ENCODE measurements around the gene SMC5.
"Not testable (repeated sequence)": the region's sequence is repeated elsewhere in the genome, so short reads cannot be mapped to it uniquely, and the experiment has no call there.

Gene SMC5

DNA sequence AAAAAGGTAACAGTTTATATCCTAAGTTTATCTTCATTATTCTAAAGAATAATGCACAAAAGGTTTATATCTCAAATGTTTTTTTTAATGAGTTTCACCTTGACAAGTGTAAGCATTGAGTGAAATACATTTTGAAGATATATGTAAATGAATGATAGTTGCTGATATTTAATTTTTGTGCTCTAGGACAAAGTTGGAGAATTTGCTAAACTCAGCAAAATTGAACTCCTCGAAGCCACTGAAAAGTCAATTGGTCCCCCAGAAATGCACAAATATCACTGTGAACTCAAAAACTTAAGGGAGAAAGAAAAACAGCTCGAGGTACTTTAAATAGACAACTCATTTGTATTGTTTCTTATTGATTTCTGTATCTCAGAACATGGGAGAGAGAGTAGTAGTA lies 19.5 kb downstream of the SMC5 start:
- DNase-seq = no peak

DNA sequence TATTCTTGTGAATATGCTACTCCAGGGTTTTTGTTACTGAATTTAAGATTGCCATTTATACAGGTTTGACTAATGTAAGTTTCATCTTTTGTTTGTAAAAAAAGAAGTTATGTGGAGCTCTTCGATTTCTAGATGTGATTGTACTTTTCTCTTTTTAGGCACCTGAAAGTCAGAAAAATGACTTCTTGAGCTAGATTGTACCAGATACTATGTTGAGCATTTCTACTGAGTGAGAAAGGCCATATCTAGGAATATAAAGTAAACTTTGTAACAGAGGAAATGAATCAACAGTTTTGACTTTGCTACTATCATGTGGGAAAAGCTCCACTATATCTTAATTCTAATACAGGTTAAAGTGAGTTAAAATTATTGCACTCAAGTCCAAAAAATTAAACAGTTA lies 25.1 kb downstream of the SMC5 start:
- DNase-seq = no peak

DNA sequence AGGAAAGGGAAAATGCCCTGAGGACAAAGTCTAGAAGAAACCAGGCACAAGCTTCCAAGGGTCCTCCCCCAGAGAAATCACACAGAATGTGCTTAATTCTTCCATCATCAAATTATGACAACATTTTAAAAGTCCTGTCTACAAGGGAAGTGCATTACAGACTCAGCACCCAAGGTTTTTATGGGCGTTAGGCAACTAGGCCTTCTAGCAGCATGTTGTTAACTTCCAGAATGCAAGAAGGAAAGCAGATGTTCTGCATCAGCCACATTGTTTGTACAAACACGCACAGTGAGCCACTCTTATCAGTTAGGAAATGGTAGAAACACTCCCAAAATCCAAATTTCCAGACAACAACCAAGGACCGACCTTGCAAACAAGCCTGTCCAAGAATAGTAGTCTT lies 26.5 kb downstream of the SMC5 start:
- DNase-seq = no peak

DNA sequence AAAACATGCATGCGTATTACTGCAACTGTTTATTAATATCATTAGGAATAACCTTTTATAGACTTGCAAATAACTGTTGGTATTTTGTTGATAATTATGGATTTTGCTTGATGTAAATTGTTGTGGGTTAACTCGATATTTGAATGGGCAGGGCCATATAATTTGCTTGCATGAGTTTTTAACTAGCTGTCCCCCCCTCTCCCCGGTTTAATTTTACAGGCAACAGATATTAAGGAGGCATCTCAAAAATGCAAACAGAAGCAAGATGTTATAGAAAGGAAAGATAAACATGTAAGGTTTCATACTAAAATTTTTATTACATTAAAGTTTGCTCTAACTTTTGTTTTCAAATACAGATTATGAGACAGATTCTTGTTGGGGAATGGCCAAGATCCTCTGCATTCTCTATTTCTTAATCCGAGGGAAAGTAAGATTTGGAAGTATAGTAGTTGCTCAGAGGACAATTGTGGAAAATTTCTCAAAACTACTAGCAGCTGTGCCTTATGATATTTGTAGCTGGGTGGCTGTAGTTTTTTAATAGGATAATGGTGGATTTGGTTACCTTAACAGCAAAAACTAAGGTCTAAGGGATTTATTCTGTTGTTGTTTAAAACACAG lies 27.3 kb downstream of the SMC5 start:
- DNase-seq = no peak

DNA sequence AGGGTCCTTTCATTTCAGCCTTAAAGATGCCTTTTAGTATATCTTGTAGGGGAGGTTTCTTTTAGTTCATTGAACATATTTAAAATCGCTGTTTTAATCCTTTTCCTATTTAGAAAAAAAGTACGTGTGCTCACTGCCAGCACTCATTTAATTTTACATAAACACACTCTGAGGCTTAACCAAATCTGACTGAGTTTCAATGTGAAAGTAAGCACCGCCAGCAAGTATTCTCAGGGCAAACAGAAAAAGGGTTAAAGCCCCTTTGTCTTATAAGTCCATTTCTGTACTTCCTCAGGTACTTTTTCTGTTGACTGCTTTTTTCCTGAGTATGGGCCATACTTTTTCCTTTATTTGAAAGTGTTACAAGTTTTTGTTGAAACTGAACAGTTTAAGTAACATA lies 31.8 kb downstream of the SMC5 start:
- no peak for DNase-seq

DNA sequence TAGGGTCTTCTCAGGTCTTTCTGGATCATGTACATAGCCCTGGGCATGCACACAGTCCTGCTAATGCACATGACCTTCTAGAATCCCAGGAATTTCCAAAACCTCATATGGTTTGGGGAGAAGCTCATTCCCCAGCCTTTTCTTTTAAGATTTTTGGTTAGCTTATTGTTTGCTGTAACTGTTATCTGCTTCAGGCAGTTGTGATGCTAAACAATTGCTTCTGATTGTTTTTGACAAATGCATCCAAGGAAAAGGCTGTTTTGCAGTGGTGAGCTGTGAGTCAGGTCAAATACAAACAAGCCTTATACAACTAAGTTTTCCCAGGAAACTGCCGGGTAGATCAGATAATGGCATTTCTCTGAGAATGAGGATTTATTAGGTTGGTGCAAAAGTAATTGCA lies 32.7 kb downstream of the SMC5 start:
- DNase-seq = no peak

DNA sequence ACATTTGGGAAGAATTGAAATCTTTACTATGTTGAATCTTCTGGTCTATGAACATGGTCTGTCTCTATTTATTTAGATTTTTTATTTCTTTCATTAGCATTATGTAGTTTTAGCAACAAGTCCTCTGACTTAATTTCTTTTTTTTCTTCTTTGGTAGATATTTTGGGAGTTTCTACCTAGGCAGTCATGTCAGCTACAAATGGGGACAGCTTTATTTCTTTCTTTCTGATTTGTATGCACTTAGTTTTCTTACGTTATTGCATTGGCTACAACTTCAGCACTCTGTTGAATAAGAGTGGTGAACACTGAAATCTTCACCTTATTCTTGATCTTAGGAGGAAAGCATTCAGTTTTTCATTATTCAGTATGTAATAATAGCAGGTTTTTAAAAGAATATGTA lies 33.5 kb downstream of the SMC5 start:
- no peak for DNase-seq

DNA sequence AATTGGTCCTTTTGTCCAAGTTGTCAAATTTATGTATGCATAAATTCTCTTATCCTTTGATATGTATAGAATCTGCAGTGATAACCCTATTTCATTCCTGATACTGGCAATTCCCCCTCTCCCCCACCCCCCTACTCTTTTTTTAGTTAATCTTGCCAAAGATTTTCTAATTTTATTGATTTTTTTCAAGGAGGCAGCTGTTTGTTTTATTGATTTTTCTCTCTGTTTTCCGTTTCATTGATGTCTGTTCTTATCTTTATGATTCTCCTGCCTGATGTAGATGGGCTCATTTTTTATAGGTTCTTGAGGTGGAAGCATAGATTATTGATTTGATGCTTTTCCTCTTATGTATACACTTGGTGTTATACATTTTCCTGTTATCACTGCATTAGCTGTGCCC lies 34.4 kb downstream of the SMC5 start:
- DNase-seq = no peak

DNA sequence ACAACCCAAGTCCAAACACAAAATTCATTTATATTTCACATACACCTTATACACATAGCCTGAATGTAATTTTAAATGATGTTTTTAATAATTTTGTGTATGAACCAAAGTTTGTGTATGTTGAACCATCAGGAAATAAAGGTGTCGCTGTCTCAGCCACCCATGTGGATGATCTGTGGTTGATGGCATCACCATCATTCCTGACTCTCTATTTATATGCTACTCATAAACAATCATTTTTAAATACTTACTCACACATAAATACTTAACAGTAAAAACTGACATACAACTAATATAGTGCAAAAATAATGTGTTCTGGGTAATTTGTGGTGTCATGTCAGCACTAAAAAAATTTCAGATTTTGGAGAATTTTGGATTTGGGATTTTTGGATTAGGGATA lies 38.4 kb downstream of the SMC5 start:
- no peak for DNase-seq

DNA sequence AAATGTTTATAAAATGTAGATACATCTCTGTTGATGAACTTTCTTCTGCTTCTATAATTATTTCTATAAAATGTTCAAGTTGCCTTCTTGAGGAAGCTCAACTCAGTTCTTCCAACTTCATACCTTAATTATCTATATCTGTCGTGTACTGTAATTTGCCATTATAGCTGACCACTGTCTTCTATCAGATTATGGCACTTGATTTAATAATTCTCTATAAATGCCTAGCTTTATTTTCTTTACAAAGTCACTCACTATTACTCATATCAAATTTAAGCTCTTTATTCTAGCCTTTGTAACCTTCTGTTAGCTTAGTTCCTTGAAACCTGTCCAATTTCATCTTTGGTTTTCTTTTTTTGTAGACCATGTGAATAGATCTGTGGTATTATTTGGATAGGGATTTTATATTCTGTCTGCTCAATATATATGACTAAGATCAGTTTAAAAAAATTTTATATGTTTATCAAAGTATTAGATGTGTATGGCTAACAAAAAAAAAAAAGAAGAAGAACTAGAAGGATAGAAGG lies 39.5 kb downstream of the SMC5 start:
- no peak for DNase-seq

DNA sequence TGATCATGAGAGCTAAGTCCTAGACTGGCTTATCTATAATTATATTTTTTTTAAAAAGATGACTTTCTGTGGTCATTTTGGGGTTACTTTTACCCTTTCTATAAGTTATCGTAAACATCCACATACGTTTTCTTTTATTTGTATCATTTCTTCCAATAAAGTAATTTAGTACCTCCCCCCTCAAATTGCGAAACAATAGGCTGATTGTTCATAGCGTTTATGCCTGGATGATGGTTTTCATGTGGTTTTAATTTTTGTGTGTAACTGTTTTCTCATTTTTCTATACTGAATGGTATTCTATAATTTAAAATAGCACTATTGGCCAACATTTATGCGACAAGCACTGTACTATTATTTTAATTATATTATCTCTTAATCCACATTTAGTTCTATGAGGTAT lies 44.5 kb downstream of the SMC5 start:
- no peak for DNase-seq

DNA sequence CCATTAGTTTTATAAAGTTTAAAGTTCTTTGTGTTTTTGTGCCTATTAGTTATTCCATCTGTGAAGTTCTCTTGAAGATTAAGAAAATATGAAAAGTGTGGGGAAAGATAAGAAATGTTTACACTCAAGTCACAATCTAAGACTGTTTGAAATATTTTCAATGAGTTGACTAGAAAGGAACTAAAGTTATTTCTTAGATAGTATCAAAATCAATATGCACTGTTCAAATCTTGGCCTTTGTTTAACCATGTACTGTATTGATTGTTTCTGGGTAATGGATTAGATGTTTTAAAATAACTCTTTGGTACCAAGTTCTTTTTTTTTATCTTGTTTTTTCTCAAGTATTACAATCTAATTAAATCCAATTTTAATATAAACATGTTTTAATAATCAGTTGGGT lies 46.0 kb downstream of the SMC5 start:
- no peak for DNase-seq

DNA sequence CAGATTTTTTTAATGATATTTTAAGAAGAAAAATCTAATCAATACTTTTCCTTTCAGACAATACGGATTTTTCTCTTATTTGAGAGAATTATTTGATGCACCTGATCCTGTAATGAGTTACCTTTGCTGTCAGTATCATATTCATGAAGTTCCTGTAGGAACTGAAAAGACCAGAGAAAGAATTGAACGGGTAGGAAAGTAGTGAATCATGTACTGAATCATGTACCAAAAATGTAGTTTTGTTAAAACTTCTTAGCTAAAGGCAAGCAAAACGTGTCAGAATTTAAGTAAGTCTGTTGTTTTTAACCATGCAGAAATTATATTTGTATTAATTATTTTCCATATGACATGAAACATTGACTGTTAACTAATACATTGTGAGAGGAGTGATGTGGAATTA lies 56.6 kb downstream of the SMC5 start:
- DNase-seq = no peak

DNA sequence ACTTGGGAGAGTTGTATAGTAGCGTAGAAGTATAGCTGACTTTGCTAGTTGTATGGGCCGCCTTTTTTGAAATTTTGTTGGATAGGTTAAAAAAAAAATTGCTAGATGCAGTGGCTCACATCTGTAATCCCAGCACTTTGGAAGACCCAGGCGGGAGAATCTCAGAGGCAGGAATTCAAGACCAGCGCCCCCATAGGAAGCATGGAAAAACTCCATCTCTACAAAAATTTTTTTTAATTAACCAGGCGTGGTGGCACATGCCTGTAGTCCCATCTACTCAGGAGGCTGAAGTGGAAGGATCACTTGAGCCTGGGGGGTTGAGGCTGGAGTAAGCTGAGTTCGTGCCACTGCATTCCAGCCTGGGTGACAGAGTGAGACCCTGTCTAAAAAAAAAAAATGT lies 59.2 kb downstream of the SMC5 start:
- DNase-seq = no peak

DNA sequence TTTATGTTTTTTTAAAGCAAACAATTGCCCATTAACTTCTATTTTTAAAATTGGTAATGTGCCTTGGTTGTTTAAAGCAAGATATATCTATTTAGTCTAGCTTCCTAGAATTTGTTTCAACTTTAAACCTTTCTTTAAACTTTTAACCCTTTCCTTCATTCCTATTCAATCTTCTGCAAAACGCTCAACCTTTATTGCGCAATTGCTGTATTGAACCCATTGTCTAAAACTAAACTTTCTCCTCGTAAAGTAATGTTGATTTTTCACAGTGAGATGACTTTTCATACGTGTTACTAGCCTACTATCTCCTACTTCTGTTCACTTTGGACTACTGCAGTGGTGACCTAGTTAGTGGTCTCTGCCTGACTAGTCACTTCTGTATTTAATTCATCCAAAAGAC lies 63.3 kb downstream of the SMC5 start:
- no peak for DNase-seq

DNA sequence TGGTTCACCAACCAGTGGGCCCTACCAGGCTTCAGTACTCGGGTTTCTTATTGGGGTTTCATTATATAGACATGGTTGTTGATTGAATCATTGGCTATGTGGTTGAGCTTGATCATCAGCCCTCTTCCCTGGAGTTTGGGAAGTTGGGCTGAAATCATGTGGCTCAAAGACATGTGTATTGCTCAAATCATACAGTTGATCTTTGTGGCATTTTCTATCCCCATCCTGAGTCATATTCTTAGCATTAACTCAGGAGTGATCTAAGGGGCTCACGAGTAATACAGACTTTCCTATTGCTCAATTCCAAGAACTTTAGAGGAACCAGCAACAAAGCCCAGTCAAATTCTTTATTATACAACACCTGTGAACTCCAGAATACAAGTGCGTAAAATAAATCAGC lies 66.2 kb downstream of the SMC5 start:
- DNase-seq = no peak

DNA sequence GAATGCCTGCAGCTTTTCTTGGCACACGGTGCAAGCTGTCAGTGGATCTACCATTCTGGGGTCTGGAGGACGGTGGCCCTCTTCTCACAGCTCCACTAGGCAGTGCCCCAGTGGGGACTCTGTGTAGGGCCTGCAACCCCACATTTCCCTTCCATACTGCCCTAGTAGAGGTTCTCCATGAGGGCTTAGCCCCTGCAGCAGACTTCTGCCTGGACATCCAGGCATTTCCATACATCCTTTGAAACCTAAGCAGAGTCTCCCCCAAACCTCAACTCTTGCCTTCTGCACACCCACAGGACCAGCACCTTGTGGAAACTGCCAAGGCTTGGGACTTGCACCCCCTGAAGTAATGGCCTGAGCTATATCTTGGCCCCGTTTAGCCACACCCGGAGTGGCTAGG lies 69.8 kb downstream of the SMC5 start:
- not testable (repeated sequence) for DNase-seq

DNA sequence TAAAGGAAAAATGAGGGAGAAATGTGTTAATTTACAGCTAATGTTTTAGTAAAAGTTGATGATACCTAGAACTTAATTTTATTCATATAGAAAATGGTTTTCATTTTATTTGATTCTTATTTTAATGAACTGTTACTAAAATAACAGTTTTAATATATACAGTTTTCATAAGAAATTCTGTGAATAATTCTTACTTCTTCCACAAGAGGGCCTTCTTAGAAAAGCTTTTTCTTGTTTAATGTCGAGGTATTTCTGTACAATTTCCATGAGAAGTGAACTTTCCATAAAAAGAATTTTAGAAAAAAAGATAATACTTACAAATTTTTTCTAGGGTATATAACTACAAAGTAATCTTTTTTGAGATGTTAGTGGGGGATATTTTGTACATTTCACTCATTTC lies 81.8 kb downstream of the SMC5 start:
- DNase-seq = peak in 1 of 3 experiments; percentile 50

DNA sequence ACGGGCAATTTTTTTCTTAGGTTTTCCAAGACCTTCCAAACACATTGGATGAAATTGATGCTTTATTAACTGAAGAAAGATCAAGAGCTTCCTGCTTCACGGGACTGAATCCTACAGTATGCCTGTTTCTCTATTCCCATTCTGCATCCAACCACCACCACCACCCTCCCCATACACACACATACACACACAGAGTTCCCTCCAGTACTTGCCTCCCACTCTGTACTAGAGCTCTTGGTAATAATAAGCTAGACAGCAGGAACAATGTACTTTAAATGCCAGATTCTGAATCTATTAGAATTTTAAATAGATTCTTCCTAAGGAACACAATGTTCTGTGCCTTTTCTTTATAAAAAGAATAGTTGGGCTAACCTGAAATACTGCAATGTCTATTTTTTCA lies 88.3 kb downstream of the SMC5 start:
- no peak for DNase-seq

DNA sequence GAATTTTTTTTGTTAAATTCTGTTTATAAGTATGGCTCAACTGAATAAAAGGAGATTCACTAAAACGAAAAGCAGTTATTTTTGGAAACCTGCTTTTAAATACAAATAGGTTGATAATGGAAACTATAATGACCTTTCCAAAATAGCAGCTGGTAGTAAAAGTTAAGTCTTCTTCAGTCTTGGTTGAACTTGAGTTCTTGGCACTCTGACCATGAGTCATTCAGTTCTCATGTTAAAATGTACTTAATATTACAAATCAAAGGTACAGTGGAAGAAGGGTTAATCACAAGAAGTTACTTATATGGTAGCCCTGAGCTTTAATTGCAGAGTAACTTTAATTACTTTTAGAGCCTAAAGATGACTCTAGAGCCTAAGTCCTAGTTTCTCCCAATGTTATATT lies 93.6 kb downstream of the SMC5 start:
- DNase-seq = no peak

DNA sequence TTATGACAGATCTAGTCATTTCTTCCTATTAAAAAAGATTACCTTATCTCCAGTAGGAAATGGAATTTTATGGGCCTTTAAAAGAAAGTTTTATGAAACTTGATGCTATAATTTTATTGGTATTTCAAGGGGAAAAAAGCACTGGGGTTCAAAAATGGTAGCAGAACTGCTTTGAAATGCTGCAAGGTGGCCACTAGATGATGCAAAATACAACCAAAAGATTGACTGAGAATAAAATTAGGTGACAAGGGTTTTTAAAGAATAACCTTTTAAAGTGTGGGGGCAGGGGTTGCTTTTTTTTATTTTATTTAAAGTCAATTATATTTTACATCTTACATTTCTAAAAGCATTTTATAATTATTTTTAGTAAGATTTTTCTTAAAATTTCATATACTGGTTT lies 94.0 kb downstream of the SMC5 start:
- peak in 1 of 3 experiments; percentile 47 for DNase-seq

DNA sequence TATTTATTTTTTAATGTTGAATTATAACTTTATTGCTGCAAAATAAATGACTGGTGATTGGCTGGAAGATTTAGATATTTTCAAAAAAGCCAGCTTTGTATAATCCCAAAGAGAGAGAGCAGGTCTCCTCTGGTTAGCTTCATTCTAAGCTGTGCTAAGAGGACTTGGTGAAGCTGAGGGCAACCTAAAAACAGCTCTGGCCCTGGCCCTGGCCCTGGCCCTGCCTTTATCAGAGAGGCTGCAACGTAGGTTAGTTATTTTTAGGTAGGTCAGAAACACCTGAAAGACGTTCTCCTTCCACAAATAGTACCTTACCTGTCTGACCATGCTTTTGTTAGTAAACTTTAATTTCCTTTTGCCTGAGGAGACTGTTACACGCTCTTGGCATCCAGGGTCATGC lies 97.0 kb downstream of the SMC5 start:
- DNase-seq = no peak

DNA sequence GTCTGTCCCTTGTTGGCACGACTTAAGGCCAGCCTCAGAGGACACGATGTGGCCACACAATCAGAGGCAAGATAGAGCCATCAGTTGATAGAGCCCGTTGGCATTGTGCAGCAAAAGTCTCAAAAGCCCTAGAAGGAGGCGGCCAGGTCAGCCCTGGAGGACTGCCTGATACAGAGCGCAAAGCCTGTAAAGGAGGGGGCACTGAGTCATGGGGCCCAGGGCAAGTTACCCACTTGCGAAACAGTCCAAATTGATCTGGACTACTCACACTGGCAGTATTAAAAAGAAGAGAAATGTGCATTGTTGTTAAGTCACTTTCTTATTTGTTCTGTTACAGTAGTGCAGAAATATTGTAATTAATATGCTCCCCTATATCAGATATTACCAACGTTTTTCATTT lies 104.2 kb downstream of the SMC5 start:
- no peak for DNase-seq

DNA sequence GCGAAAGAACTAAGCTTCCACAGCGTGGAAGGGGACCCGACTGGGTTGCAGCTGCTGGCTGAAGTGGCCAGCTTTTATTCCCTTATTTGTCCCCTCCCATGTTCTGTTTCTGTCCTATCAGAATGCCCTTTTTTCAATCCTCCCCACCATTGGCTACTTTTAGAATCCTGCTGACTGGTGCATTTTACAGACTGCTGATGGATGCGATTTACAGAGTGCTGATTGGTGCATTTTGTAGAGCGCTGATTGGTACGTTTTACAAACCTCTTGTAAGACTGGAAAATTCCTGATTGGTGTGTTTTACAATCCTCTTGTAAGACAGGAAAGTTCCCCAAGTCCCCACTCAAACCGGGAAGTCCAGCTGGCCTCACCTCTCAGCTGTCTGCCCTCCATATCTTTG lies 105.0 kb downstream of the SMC5 start:
- DNase-seq = no peak

DNA sequence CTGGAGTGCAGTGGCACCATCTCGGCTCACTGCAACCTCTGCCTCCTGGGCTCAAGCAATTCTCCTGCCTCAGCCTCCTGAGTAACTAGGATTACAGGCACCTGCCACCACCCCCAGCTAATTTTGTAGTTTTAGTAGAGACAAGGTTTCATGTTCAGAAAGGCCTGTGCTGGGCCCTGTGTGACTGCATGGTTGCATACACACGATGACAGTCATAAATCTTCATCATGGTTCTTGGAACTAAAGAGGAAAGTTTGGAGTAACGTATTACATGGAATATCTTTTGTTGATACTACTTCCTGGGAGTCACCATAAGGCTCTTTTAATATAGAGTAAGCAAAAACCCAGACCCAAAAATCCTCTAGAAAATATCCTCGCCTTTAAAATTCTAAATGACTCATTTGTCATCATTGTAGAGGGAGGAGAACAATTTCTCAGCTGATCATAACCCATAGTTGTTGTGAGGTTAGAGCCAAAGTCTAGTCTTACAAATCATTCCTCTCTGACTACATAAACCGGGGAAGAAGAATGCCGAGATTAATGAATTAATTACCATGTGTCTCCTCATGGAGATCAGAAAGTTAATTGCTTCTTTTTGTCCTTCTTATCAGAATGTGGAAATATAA lies 108.6 kb downstream of the SMC5 start:
- DNase-seq = no peak
